ENCODE measurements around the gene ZDHHC11.

DNA sequence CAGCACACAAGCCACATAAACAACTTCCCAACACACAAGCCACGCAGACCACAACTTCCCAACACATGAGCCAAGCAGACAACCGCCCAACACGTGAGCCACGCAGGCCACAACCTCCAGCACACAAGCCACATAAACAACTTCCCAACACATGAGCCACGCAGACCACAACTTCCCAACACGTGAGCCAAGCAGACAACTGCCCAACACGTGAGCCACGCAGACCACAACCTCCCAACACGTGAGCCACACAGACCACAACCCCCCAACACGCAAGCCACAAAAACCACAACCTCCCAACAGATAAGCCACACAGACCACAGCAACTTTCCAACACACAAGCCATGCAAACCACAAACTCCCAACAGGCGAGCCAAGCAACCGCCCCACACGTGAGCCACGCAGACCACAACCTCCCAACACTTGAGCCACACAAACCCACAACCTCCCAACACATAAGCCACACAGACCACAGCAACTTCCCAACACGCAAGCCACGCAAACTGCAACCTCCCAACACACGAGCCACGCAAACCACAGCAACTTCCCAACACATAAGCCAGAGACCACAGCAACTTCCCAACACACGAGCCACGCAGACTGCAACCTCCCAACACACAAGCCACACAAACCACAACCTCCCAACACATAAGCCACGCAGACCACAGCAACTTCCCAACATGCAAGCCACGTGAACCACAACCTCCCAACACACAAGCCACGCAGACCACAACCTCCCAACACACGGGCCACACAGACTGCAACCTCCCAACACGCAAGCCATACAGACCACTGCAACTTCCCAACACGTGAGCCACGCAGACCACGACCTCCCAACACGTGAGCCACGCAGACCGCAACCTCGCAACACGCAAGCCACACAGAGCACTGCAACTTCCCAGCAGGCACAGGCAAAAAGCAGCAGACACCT lies 31.7 kb upstream of the ZDHHC11 start:
- TF ChIP-seq POLR2AphosphoS5 (IDR thresholded peaks at IDR 0.05; ENCODE audit: low read depth) = peak; percentile 90
- TF ChIP-seq, protein P1, sequence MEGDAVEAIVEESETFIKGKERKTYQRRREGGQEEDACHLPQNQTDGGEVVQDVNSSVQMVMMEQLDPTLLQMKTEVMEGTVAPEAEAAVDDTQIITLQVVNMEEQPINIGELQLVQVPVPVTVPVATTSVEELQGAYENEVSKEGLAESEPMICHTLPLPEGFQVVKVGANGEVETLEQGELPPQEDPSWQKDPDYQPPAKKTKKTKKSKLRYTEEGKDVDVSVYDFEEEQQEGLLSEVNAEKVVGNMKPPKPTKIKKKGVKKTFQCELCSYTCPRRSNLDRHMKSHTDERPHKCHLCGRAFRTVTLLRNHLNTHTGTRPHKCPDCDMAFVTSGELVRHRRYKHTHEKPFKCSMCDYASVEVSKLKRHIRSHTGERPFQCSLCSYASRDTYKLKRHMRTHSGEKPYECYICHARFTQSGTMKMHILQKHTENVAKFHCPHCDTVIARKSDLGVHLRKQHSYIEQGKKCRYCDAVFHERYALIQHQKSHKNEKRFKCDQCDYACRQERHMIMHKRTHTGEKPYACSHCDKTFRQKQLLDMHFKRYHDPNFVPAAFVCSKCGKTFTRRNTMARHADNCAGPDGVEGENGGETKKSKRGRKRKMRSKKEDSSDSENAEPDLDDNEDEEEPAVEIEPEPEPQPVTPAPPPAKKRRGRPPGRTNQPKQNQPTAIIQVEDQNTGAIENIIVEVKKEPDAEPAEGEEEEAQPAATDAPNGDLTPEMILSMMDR (IDR thresholded peaks at IDR 0.05; ENCODE audit: insufficient read depth, low read length) = no peak
- TF ChIP-seq, protein P2, sequence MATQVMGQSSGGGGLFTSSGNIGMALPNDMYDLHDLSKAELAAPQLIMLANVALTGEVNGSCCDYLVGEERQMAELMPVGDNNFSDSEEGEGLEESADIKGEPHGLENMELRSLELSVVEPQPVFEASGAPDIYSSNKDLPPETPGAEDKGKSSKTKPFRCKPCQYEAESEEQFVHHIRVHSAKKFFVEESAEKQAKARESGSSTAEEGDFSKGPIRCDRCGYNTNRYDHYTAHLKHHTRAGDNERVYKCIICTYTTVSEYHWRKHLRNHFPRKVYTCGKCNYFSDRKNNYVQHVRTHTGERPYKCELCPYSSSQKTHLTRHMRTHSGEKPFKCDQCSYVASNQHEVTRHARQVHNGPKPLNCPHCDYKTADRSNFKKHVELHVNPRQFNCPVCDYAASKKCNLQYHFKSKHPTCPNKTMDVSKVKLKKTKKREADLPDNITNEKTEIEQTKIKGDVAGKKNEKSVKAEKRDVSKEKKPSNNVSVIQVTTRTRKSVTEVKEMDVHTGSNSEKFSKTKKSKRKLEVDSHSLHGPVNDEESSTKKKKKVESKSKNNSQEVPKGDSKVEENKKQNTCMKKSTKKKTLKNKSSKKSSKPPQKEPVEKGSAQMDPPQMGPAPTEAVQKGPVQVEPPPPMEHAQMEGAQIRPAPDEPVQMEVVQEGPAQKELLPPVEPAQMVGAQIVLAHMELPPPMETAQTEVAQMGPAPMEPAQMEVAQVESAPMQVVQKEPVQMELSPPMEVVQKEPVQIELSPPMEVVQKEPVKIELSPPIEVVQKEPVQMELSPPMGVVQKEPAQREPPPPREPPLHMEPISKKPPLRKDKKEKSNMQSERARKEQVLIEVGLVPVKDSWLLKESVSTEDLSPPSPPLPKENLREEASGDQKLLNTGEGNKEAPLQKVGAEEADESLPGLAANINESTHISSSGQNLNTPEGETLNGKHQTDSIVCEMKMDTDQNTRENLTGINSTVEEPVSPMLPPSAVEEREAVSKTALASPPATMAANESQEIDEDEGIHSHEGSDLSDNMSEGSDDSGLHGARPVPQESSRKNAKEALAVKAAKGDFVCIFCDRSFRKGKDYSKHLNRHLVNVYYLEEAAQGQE (IDR thresholded peaks at IDR 0.05; ENCODE audit: insufficient replicate concordance, low read depth) = no peak
- TF ChIP-seq GABPA (IDR thresholded peaks at IDR 0.05; ENCODE audit: low read depth) = no peak
